Mammary epithelial cell (primary cell): ENCODE results near the gene BTC.

ENCODE experiments used
- CTCF ChIP-seq, 2 donors: IDR thresholded peaks in 1 of 2; conservative IDR thresholded peaks in 1 of 2; 2 replicates each; pipeline ENCODE4 v1.5.1; 2011 to 2012; ENCODE audit warnings: inconsistent platforms in 2 of 2, low read length in 2 of 2, mild to moderate bottlenecking in 2 of 2, control low read depth in 1 of 2, low read depth in 1 of 2; ENCODE audit not compliant: insufficient read depth in 1 of 2; ENCODE audit errors: extremely low read depth in 1 of 2
- EZH2 ChIP-seq: IDR thresholded peaks from 2 replicates; pipeline ENCODE4 v1.6.1; 2012; ENCODE audit warnings: low read length, inconsistent platforms, borderline replicate concordance

- TF ChIP-seq CTCF (conservative IDR thresholded peaks at IDR 0.05 in 1 of 2, IDR thresholded peaks at IDR 0.05 in 1 of 2; ENCODE audit: extremely low read depth in 1 of 2, insufficient read depth in 1 of 2, low read depth in 1 of 2, low read length in 2 of 2) (no peak), EZH2 (no peak)
These were observed 21.5 kb downstream of the BTC start for GRCh38 chr4:74772783-74773182.
